H1 (cell line): ENCODE data around the gene INPP4B. TPM values are rescaled to one million over a fixed set of nuclear protein-coding genes. Genes with fewer than 3 reads are reported as not detected.

Experiments
- EP300 ChIP-seq, 2 experiments: IDR thresholded peaks; 1 replicate in 1 of 2; 2 replicates in 1 of 2; pipeline ENCODE4 v1.6.1; 2011 to 2012; ENCODE audit warnings: low read depth in 2 of 2, low read length in 2 of 2, mild to moderate bottlenecking in 2 of 2, borderline replicate concordance in 1 of 2, inconsistent platforms in 1 of 2, moderate library complexity in 1 of 2
- polyA plus RNA-seq, 7 experiments: library from polyadenylated mRNA; depleted of rRNA in 3 of 7; stranded (reverse) in 5 of 7; unstranded in 2 of 7; fragments of >200 nt in 5 of 7; fragments of 200-250 nt in 2 of 7; gene quantifications; 1 replicate in 5 of 7; 2 replicates in 1 of 7; 4 replicates in 1 of 7; pipeline versions ENCODE4 v1.2.1 to v1.2.3, GENCODE V29; 2011 to 2013; ENCODE audit warnings: missing spikeins in 2 of 7, mixed read lengths in 2 of 7
- total RNA-seq: library from RNA; stranded (reverse); fragmentation: NEBNext Ultra II Directional; extraction: Animal tissue kit (Norgen Biotek cat#: 25700); gene quantifications from 2 replicates; pipeline ENCODE4 v1.2.1, GENCODE V29; 2021

The INPP4B gene
- total and polyA plus RNA-seq, 2 of the 8 experiments (the other 6 are each of a cell fraction or from before 2014, with no cell fraction given): 0.11 to 0.54 TPM

DNA sequence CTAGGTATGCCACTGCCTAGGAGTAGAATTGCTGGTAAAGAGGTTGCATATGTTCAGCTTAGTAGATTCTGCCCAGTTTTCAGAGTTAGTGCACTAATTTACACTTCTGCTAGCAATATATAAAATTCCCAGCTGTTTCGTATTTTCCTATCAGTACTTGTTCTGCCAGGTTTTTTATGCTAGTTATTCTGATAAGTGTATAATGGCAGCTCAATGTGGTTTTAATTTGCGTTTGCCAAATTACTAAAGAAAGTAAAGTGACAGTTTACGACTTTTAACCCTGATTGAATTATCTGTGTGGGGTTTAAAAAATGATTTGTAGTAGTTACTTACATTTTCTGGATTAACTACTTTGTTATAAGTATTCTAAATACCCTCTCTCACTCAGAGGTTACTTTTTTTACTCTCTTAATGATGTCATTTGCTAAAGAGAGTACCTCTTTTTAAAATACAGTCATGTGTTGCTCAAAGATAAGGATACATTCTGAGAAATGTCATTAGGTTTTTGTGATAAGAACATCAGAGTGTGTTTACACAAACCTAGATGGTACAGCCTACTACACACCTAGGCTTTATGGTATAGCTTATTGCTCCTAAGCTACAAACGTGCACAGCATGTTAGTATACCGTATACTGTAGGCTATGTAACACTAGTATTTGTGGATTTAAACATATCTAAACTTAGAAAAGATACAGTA is 846.5 kb downstream of the INPP4B start (continued):
- TF ChIP-seq EP300 (IDR thresholded peaks at IDR 0.05; ENCODE audit: borderline replicate concordance in 1 of 2, low read depth in 2 of 2, low read length in 2 of 2): no peak
